ENCODE measurements around the gene GON4L. TPM values are rescaled to one million over a fixed set of nuclear protein-coding genes. Genes with fewer than 3 reads are reported as not detected.

The GON4L gene
- total RNA-seq, 1 donor: 39.4 TPM

DNA sequence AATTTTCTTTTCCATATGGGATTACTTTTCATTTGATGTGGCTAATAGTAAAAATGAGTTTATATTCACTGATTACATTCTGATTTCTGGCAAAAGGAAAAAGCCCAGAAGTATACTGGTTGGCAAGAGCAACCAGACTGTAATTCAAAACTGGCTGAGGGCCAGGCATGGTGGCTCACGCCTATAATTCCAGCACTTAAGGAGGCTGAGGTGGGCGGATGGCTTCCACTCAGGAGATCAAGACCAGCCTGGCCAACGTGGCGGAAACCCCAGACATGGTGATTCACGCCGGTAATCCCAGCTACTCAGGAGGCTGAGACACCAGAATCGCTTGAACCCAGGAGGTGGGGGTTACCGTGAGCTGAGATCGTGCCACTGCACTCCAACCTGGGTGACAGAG is 16.8 kb upstream of the GON4L start:
- peaks cover 7% of the 10 kb centered on the region for H3K79me2 ChIP-seq (ENCODE audit: insufficient read depth, low read length)
- H2AFZ ChIP-seq (ENCODE audit: low read length): no peak overlapping the region
- TF ChIP-seq, protein P1, sequence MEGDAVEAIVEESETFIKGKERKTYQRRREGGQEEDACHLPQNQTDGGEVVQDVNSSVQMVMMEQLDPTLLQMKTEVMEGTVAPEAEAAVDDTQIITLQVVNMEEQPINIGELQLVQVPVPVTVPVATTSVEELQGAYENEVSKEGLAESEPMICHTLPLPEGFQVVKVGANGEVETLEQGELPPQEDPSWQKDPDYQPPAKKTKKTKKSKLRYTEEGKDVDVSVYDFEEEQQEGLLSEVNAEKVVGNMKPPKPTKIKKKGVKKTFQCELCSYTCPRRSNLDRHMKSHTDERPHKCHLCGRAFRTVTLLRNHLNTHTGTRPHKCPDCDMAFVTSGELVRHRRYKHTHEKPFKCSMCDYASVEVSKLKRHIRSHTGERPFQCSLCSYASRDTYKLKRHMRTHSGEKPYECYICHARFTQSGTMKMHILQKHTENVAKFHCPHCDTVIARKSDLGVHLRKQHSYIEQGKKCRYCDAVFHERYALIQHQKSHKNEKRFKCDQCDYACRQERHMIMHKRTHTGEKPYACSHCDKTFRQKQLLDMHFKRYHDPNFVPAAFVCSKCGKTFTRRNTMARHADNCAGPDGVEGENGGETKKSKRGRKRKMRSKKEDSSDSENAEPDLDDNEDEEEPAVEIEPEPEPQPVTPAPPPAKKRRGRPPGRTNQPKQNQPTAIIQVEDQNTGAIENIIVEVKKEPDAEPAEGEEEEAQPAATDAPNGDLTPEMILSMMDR (IDR thresholded peaks at IDR 0.05; ENCODE audit: extremely low read depth, low read depth, low read length): no peak
- H3K4me2 ChIP-seq (ENCODE audit: insufficient read depth, low read length): no peak overlapping the region
- no peaks in the 10 kb centered on the region for H4K20me1 ChIP-seq (ENCODE audit: insufficient read depth, low read length)
- DNase-seq (ENCODE audit: insufficient read length, low spot score, missing footprints): no peak
- peaks cover 4% of the 10 kb centered on the region for H3K4me1 ChIP-seq (ENCODE audit: insufficient read depth, low read length)
- no peak overlapping the region for H3K27ac ChIP-seq (ENCODE audit: low read depth, low read length)
- H3K9me3 ChIP-seq (ENCODE audit: low read depth, low read length): no peaks in the 10 kb centered on the region
- H3K36me3 ChIP-seq (ENCODE audit: insufficient read depth, low read length): no peaks in the 10 kb centered on the region
- no peak overlapping the region for H3K4me3 ChIP-seq (ENCODE audit: insufficient read depth, low read length)
- no peaks in the 10 kb centered on the region for H3K27me3 ChIP-seq (ENCODE audit: insufficient read depth, low read length)

GRCh38 chr1:155872527-155872926 is 15.5 kb upstream of the GON4L start:
- peaks cover 4% of the 10 kb centered on the region for H3K4me1 ChIP-seq (ENCODE audit: insufficient read depth, low read length)
- no peak overlapping the region for H3K27ac ChIP-seq (ENCODE audit: low read depth, low read length)
- H3K36me3 ChIP-seq (ENCODE audit: insufficient read depth, low read length): no peaks in the 10 kb centered on the region
- H3K4me3 ChIP-seq (ENCODE audit: insufficient read depth, low read length): no peak overlapping the region
- H3K9me3 ChIP-seq (ENCODE audit: low read depth, low read length): no peaks in the 10 kb centered on the region
- H3K27me3 ChIP-seq (ENCODE audit: insufficient read depth, low read length): no peaks in the 10 kb centered on the region
- DNase-seq (ENCODE audit: insufficient read length, low spot score, missing footprints): no peak
- TF ChIP-seq, protein P1 (IDR thresholded peaks at IDR 0.05; ENCODE audit: extremely low read depth, low read depth, low read length): no peak
- H4K20me1 ChIP-seq (ENCODE audit: insufficient read depth, low read length): no peaks in the 10 kb centered on the region
- H3K4me2 ChIP-seq (ENCODE audit: insufficient read depth, low read length): no peak overlapping the region
- H2AFZ ChIP-seq (ENCODE audit: low read length): no peak overlapping the region
- peaks cover 7% of the 10 kb centered on the region for H3K79me2 ChIP-seq (ENCODE audit: insufficient read depth, low read length)

DNA sequence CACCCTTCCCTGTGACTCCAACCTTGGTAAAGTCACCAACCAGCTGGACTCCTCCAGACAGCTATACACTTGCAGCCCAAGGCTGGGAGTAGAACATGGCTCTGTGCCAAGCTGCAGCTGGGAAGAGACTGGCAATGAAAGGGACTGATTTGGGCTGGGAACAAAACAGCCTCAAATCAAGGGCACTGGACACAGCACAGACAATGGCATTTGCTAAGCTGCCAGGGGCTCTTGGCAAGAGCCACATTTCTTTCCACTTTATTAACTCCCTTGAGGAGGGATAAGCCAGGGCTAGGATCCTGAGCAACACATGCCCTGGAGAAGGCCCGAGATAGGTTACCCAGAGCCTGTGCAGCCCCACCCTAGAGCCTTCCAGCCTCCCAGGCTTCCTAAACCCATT is 14.4 kb upstream of the GON4L start:
- no peak overlapping the region for H3K4me2 ChIP-seq (ENCODE audit: insufficient read depth, low read length)
- H3K36me3 ChIP-seq (ENCODE audit: insufficient read depth, low read length): no peaks in the 10 kb centered on the region
- no peaks in the 10 kb centered on the region for H4K20me1 ChIP-seq (ENCODE audit: insufficient read depth, low read length)
- TF ChIP-seq, protein P1 (IDR thresholded peaks at IDR 0.05; ENCODE audit: extremely low read depth, low read depth, low read length): no peak
- no peak overlapping the region for H2AFZ ChIP-seq (ENCODE audit: low read length)
- H3K4me1 ChIP-seq (ENCODE audit: insufficient read depth, low read length): peaks cover 4% of the 10 kb centered on the region
- no peaks in the 10 kb centered on the region for H3K9me3 ChIP-seq (ENCODE audit: low read depth, low read length)
- H3K27me3 ChIP-seq (ENCODE audit: insufficient read depth, low read length): no peaks in the 10 kb centered on the region
- no peak overlapping the region for H3K27ac ChIP-seq (ENCODE audit: low read depth, low read length)
- peaks cover 9% of the 10 kb centered on the region for H3K79me2 ChIP-seq (ENCODE audit: insufficient read depth, low read length)
- DNase-seq (ENCODE audit: insufficient read length, low spot score, missing footprints): no peak
- H3K4me3 ChIP-seq (ENCODE audit: insufficient read depth, low read length): no peak overlapping the region

GRCh38 chr1:155867766-155868165 is 10.8 kb upstream of the GON4L start:
- Histone ChIP-seq H3K27ac (ENCODE audit: low read depth, low read length) (no peak overlapping the region), H3K36me3 (ENCODE audit: insufficient read depth, low read length) (no peaks in the 10 kb centered on the region), H3K4me1 (ENCODE audit: insufficient read depth, low read length) (no peaks in the 10 kb centered on the region), H3K27me3 (ENCODE audit: insufficient read depth, low read length) (no peaks in the 10 kb centered on the region), H3K4me3 (ENCODE audit: insufficient read depth, low read length) (no peak overlapping the region), H3K4me2 (ENCODE audit: insufficient read depth, low read length) (no peak overlapping the region), H3K9me3 (ENCODE audit: low read depth, low read length) (no peaks in the 10 kb centered on the region), H3K79me2 (ENCODE audit: insufficient read depth, low read length) (peaks cover 17% of the 10 kb centered on the region), H4K20me1 (ENCODE audit: insufficient read depth, low read length) (no peaks in the 10 kb centered on the region), H2AFZ (ENCODE audit: low read length) (no peak overlapping the region)
- TF ChIP-seq, protein P1 (IDR thresholded peaks at IDR 0.05; ENCODE audit: extremely low read depth, low read depth, low read length): no peak
- no peak for DNase-seq (ENCODE audit: insufficient read length, low spot score, missing footprints)

All from osteoblast (primary cell).